BJ (cell line): ENCODE data around the gene USP13. TPM values are rescaled to one million over a fixed set of nuclear protein-coding genes. Genes with fewer than 3 reads are reported as not detected.

ENCODE experiments used
- CTCF ChIA-PET: fragments of 350-600 bp; formaldehyde crosslinking; extraction: SDS; loops from one replicate; lab custom pipeline; 2021; ENCODE audit warnings: antibody characterized with exemption, inconsistent platforms; lab: Yijun Ruan, JAX
- POLR2A ChIA-PET: fragments of 300-600 bp; sonication (Branson Sonifier 250); formaldehyde crosslinking; extraction: SDS; loops from one replicate; lab custom pipeline; 2021; ENCODE audit warnings: antibody characterized with exemption; lab: Charles Lee
- DNase-seq: peaks from one replicate; pipeline ENCODE4 v3.0.0-alpha.2; 2011; ENCODE audit warnings: low read depth
- H3K27me3 ChIP-seq: 2 replicates; pipeline ENCODE4 v1.6.0; 2011; ENCODE audit warnings: low read length; ENCODE audit not compliant: control insufficient read depth, insufficient read depth
- H3K36me3 ChIP-seq: 2 replicates; pipeline ENCODE4 v1.5.1; 2011; ENCODE audit warnings: low read length; ENCODE audit not compliant: control insufficient read depth, insufficient read depth
- H3K4me3 ChIP-seq: 2 replicates; pipeline ENCODE4 v1.5.1; 2011; ENCODE audit warnings: low read depth, mild to moderate bottlenecking, control low read depth, low read length
- polyA plus RNA-seq: library from polyadenylated mRNA; depleted of rRNA; stranded (reverse); fragments of >200 nt; gene quantifications from 2 replicates; pipeline ENCODE4 v1.2.3, GENCODE V29; 2011
- TF ChIP-seq, protein P1 (sequence below): IDR thresholded peaks from 2 replicates; pipeline ENCODE4 v1.5.1; 2011; ENCODE audit warnings: low read depth, mild to moderate bottlenecking, control low read depth, inconsistent platforms, low read length, moderate library complexity; ENCODE audit not compliant: insufficient read depth

Gene USP13
- polyA plus RNA-seq, 1 experiment: 10.5 TPM

DNA sequence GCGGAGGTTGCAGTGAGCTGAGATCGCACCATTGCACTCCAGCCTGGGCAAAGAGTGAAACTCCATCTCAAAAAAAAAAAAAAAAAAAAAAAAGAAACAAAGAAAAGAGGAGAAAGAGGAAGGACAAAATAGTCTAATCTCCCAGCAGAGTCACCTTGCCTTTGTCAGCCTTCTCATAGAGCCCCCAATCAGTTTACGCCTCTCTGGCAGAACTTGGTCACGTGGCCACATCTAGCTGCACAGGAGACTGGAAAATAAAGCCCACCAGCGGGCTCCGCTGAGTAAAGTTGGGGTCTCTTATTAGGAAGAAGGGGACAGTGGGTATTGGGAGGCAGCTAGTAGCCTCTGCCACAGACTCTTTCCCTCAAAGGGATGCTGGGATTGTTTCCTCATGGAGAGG, 41.9 kb downstream of the USP13 start:
- TF ChIP-seq, protein P1, sequence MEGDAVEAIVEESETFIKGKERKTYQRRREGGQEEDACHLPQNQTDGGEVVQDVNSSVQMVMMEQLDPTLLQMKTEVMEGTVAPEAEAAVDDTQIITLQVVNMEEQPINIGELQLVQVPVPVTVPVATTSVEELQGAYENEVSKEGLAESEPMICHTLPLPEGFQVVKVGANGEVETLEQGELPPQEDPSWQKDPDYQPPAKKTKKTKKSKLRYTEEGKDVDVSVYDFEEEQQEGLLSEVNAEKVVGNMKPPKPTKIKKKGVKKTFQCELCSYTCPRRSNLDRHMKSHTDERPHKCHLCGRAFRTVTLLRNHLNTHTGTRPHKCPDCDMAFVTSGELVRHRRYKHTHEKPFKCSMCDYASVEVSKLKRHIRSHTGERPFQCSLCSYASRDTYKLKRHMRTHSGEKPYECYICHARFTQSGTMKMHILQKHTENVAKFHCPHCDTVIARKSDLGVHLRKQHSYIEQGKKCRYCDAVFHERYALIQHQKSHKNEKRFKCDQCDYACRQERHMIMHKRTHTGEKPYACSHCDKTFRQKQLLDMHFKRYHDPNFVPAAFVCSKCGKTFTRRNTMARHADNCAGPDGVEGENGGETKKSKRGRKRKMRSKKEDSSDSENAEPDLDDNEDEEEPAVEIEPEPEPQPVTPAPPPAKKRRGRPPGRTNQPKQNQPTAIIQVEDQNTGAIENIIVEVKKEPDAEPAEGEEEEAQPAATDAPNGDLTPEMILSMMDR: no peak
- no peak for DNase-seq
- H3K36me3 ChIP-seq: no peaks in the 10 kb centered on the region
- no peaks in the 10 kb centered on the region for H3K27me3 ChIP-seq
- ChIA-PET POLR2A (no interaction called here), CTCF (interaction anchor here (1.0 kb wide), 1 partner anchor 12 kb away, joined by 4 read pairs; no protein-coding TSS in a partner anchor)
- no peak overlapping the region for H3K4me3 ChIP-seq

DNA sequence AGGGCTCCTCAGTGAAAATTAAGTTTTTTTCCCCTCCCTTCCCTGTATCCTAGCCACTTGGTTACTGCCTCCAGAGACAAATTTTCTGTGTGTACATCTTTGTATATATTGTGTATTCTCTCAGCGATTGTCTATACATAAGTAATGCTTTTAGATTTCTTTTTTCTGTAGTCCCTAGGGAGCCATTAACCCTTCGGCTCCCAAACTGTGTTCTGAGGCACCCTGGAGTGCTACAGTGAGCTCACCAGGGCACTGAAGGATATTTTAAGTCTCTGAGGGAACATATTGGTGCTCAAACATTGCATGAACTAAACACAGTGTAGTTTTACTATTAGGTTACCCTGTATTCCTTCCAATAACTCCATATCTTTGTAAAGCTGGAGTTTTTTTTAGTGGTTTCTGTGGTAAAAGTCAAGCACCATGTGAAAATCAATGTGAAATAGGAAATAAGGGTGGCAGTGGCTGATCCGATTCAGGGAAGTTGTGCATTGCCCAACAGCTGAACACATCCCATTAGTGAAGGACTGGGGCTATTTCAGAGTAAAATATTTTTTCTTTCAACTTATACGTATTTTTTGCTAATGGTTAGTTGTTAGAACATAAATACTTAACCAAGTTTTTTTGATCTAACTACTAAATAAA, 43.0 kb downstream of the USP13 start:
- TF ChIP-seq, protein P1: no peak
- CTCF ChIA-PET: interaction anchor here (1.0 kb wide), 1 partner anchor 11 kb away, joined by 4 read pairs; no protein-coding TSS in a partner anchor

DNA sequence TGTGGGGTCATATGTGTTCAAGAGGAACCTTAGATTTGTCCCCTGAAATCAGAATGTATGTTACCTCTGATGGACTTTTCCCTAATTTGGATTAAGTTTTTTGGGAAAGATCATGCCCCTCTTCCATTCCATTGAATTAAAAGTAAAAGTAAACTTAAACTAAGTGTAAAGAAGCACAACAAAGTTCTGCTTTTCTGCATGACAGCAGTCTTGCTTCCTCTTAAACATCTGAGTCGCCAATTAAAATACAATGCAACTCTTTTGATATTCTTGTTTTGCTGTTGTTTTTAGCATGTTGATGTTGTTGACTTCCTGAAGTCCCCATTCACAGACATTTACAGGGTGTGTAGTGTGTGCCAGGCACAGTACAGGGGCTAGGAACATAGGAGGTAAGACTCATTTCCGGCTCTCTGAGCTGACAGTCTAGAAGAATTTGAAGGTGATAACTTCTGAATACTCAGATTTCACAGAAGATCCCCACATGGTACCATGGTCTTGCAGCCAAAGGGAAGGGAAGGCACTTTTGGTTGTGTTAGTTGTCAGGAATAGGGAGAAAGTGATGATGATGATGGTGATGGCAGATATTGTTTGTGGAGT, 45.0 kb downstream of the USP13 start:
- TF ChIP-seq, protein P1: no peak
- Histone ChIP-seq H3K27me3 (no peaks in the 10 kb centered on the region), H3K4me3 (no peak overlapping the region), H3K36me3 (no peaks in the 10 kb centered on the region)
- POLR2A ChIA-PET: no interaction called here
- CTCF ChIA-PET: no interaction called here
- DNase-seq: no peak

More for the DNA sequence above, 43.0 kb downstream of the USP13 start:
- H3K27me3 ChIP-seq: no peaks in the 10 kb centered on the region
- DNase-seq: no peak
- POLR2A ChIA-PET: no interaction called here
- H3K36me3 ChIP-seq: no peaks in the 10 kb centered on the region
- H3K4me3 ChIP-seq: no peak overlapping the region

DNA sequence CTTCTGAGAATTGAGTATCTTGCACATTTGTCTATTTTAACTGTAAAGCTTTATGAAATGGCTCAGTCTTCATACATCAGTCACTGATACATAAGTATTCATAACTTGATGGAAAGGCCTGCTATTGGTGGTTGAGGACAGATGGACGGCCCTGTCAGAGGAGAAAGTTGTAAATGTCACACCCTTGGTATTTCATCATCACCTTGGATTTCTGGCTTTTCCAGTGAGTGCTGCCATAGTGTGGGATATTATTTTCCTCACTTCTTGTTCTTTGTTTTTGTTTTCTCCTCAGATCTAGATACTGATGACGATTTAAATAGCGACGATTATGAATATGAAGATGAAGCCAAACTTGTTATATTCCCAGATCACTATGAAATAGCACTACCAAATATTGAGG, 47.9 kb downstream of the USP13 start:
- ChIA-PET POLR2A (no interaction called here), CTCF (interaction anchor here (0.9 kb wide), 1 partner anchor 13 kb away, joined by 3 read pairs; no protein-coding TSS in a partner anchor)
- Histone ChIP-seq H3K4me3 (no peak overlapping the region), H3K36me3 (no peaks in the 10 kb centered on the region), H3K27me3 (no peaks in the 10 kb centered on the region)
- DNase-seq: no peak
- TF ChIP-seq, protein P1: no peak

DNA sequence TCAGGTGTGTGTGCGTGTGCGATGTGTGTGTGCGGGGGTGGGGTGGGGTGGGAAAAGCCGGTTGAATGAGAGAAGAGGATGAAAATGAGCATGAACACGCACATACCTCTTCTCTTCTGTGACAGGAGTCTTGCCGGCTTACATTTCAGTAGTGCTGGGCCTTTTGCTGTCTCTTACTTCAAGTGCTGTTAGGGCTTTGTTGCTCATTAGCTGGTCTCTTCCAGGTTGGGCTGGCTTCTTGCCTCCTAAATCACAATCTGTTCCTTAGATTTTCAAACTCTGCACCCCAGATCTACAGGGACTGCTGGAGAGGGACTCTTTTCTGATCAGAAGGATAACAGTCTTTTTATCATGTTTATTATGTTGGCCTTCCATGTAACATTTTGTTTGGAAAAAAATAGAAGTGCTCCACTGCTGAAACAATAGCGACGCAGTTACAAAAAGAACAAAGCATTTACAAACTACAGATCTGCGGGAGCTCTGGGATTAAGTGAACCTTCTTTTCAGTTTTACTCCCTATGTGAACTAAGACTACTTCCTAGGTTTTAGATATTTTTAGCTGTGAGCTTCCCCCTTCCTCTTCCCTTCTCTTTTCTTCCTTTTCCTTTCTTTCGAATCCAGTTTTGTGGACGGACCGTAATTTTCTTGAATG, 48.5 kb downstream of the USP13 start:
- Histone ChIP-seq H3K36me3 (no peaks in the 10 kb centered on the region), H3K27me3 (no peaks in the 10 kb centered on the region), H3K4me3 (no peak overlapping the region)
- ChIA-PET POLR2A (no interaction called here), CTCF (interaction anchor here (0.9 kb wide), 1 partner anchor 12 kb away, joined by 3 read pairs; no protein-coding TSS in a partner anchor)
- TF ChIP-seq, protein P1: no peak
- DNase-seq: no peak
